Smooth muscle cell (in vitro differentiated cells): Measurements from ENCODE around the gene UNC79. TPM values are rescaled to one million over a fixed set of nuclear protein-coding genes. Genes with fewer than 3 reads are reported as not detected.

Source experiments
- DNase-seq: peaks from one replicate; lab custom pipeline; 2025; ENCODE audit not compliant: unreplicated experiment; lab: John Stamatoyannopoulos, UW
- H2AFZ ChIP-seq: fragments of 200-600 bp; sonication (generic); 2 replicates; pipeline ENCODE4 v1.6.0; 2016; ENCODE audit warnings: antibody characterized with exemption, low read depth, mild to moderate bottlenecking
- H3F3A ChIP-seq: fragments of 200-600 bp; sonication (generic); 2 replicates; pipeline ENCODE4 v1.6.0; 2017; ENCODE audit warnings: antibody characterized with exemption, low read depth
- H3K27ac ChIP-seq: fragments of 200-600 bp; sonication (generic); 2 replicates; pipeline ENCODE4 v1.5.1; 2016; ENCODE audit warnings: low read depth, mild to moderate bottlenecking
- H3K27me3 ChIP-seq: fragments of 200-600 bp; sonication (generic); 2 replicates; pipeline ENCODE4 v1.6.1; 2016; ENCODE audit warnings: low read depth, mild to moderate bottlenecking
- H3K36me3 ChIP-seq: fragments of 200-600 bp; sonication (generic); 2 replicates; pipeline ENCODE4 v1.5.1; 2016; ENCODE audit warnings: low read depth
- H3K4me1 ChIP-seq: fragments of 200-600 bp; sonication (generic); 2 replicates; pipeline ENCODE4 v1.5.1; 2016; ENCODE audit warnings: low read depth
- H3K4me2 ChIP-seq: fragments of 200-600 bp; sonication (generic); 2 replicates; pipeline ENCODE4 v1.6.0; 2016; ENCODE audit warnings: mild to moderate bottlenecking
- H3K4me3 ChIP-seq: fragments of 200-600 bp; sonication (generic); 2 replicates; pipeline ENCODE4 v1.5.1; 2016; ENCODE audit warnings: mild to moderate bottlenecking
- H3K79me2 ChIP-seq: fragments of 200-600 bp; sonication (generic); 2 replicates; pipeline ENCODE4 v1.6.0; 2016; ENCODE audit warnings: low read depth, mild to moderate bottlenecking
- H3K9ac ChIP-seq: fragments of 200-600 bp; sonication (generic); 2 replicates; pipeline ENCODE4 v1.6.0; 2016; ENCODE audit warnings: low read depth
- H3K9me3 ChIP-seq: fragments of 200-600 bp; sonication (generic); replicated peaks from 2 replicates; pipeline ENCODE4 v1.5.1; 2016; ENCODE audit warnings: low read depth
- H4K20me1 ChIP-seq: fragments of 200-600 bp; sonication (generic); 2 replicates; pipeline ENCODE4 v1.6.0; 2016; ENCODE audit warnings: low read depth
- CTCF ChIP-seq: fragments of 200-600 bp; sonication (generic); IDR thresholded peaks from 2 replicates; pipeline ENCODE4 v1.5.1; 2017; ENCODE audit warnings: borderline replicate concordance, mild to moderate bottlenecking, antibody characterized with exemption; ENCODE audit not compliant: insufficient read depth, poor library complexity, severe bottlenecking
- WGBS: methylation state at CpG from one replicate; pipeline ENCODE4 v1.1.7; 2016; ENCODE audit warnings: low lambda C conversion rate; 5-methylcytosine and 5-hydroxymethylcytosine counted together
- polyA plus RNA-seq: library from polyadenylated mRNA; unstranded; fragments of >200 nt; fragmentation: Nextera tagmentation; extraction: Ambion mirVana; gene quantifications from 2 replicates; pipeline ENCODE4 v1.2.1, GENCODE V29; 2016
- total RNA-seq: library from RNA; depleted of rRNA; stranded (reverse); fragments of >200 nt; gene quantifications from 2 replicates; pipeline ENCODE4 v1.2.3, GENCODE V29; 2014

The UNC79 gene
- total and polyA plus RNA-seq, 2 experiments from 2014 or later: 0.06 to 0.36 TPM

DNA sequence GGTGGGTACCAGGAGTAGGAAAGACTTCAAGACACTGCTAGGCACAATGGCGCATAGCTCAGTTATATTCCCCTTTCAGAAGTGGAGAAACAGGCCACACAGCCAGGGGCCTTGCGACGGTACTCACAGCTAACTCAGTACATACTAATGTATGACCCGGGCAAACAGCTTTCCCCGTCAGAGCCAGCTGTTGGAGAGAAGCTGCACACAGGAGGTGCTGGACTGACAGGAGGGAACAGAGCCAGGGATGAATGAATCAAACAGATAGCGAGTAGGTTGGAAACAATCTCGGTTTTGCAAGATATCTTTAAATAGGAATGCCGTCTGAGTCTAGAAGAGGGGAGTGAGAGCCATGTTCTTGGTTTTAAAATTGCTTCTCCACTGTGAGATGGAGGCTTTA lies 312.0 kb downstream of the UNC79 start:
- H3K79me2 ChIP-seq: no peaks in the 10 kb centered on the region
- WGBS: 86% methylated on average over 8 of the region's 8 CpGs

DNA sequence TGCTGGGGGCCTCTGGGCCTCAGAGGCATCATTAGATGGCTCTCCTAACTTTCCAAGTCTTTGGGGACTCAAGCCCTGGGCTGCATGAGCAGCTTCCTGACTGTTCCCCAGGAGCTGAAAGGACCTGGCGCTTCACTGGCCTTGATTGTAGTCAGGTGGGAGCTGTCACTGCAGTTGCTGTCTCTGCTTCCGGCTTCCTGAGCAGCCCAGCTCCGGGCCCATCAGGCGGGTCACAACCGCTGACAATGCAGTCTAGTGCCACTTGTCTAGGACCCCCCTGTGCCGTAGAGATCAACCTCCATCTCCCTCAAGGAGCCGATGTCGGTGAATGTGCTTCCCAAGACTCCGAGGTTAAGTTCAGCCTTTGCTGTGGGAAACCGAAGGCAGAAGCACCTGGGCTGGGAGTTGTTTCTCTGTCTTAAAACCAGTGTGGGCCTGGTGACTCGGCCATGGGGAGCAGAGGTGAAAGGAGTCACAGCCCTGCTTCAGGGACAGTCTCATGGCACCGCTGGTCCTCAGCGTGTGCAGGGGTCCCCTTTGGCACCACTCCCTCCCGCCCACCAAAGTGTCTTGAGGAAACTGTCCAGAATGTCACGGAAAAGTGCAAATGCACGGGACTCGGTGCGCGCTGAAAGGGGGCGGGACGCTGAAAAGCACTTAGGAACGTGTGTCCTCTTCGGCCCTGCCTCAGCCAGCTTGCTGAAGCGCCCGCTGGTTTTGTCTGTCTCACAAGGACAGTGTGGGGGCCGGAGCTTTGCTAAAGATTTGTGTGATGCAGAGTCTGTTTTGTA lies 312.7 kb downstream of the UNC79 start:
- Histone ChIP-seq H3K4me1 (peaks cover 19% of the 10 kb centered on the region), H3F3A (no peaks in the 10 kb centered on the region), H3K27ac (no peak overlapping the region), H4K20me1 (no peaks in the 10 kb centered on the region), H3K79me2 (no peaks in the 10 kb centered on the region), H3K9ac (no peak overlapping the region), H3K27me3 (no peaks in the 10 kb centered on the region), H3K36me3 (no peaks in the 10 kb centered on the region), H2AFZ (no peak overlapping the region), H3K9me3 (no peaks in the 10 kb centered on the region), H3K4me3 (no peak overlapping the region), H3K4me2 (no peak overlapping the region)
- WGBS: 93% methylated on average over 26 of the region's 26 CpGs
- TF ChIP-seq CTCF: no peak
- DNase-seq: no peak

More for the DNA sequence above, 312.0 kb downstream of the UNC79 start:
- no peak overlapping the region for H3K9ac ChIP-seq
- no peak overlapping the region for H3K4me3 ChIP-seq
- H3K36me3 ChIP-seq: no peaks in the 10 kb centered on the region
- no peaks in the 10 kb centered on the region for H4K20me1 ChIP-seq
- H3K27me3 ChIP-seq: no peaks in the 10 kb centered on the region
- H3F3A ChIP-seq: no peaks in the 10 kb centered on the region
- H2AFZ ChIP-seq: no peak overlapping the region
- H3K9me3 ChIP-seq: no peaks in the 10 kb centered on the region
- no peak for DNase-seq
- peaks cover 19% of the 10 kb centered on the region for H3K4me1 ChIP-seq
- TF ChIP-seq CTCF: no peak
- H3K4me2 ChIP-seq: no peak overlapping the region
- H3K27ac ChIP-seq: no peak overlapping the region

GRCh38 chr14:93744176-93744575 lies 313.4 kb downstream of the UNC79 start:
- no peaks in the 10 kb centered on the region for H3K27me3 ChIP-seq
- no peak overlapping the region for H3K4me3 ChIP-seq
- no peak overlapping the region for H3K27ac ChIP-seq
- no peaks in the 10 kb centered on the region for H4K20me1 ChIP-seq
- H3K9me3 ChIP-seq: no peaks in the 10 kb centered on the region
- DNase-seq: no peak
- no peaks in the 10 kb centered on the region for H3K36me3 ChIP-seq
- WGBS: 91% methylated on average over 14 of the region's 14 CpGs
- TF ChIP-seq CTCF: no peak
- H3K79me2 ChIP-seq: no peaks in the 10 kb centered on the region
- no peaks in the 10 kb centered on the region for H3F3A ChIP-seq
- H3K4me1 ChIP-seq: peaks cover 26% of the 10 kb centered on the region
- no peak overlapping the region for H2AFZ ChIP-seq
- no peak overlapping the region for H3K9ac ChIP-seq
- H3K4me2 ChIP-seq: no peak overlapping the region

DNA sequence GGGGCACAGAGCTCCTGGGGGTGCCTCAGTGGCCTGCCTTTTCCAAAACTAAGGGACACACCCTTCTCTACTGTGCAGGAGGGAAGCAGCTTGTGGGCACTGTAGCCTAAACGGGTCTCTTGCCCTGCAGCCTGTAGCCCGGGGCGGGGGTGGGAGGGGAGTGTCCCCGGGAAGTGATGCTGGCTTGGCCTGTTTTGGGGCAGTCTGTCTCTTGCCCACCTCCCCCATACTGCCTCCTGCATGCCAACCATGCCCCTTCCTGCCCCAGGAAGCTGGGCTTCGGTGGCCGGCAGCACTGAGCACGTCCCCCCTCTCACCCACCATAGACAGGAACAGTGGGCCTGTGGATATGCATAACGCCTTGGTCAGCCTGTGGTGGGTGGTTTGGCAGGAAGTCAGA lies 314.1 kb downstream of the UNC79 start:
- Histone ChIP-seq H3K27ac (no peak overlapping the region), H3K4me3 (no peak overlapping the region), H3F3A (no peaks in the 10 kb centered on the region), H2AFZ (no peak overlapping the region), H3K9me3 (no peaks in the 10 kb centered on the region), H3K36me3 (no peaks in the 10 kb centered on the region), H3K4me2 (no peak overlapping the region), H3K79me2 (no peaks in the 10 kb centered on the region), H4K20me1 (no peaks in the 10 kb centered on the region), H3K27me3 (no peaks in the 10 kb centered on the region), H3K9ac (no peak overlapping the region), H3K4me1 (peaks cover 30% of the 10 kb centered on the region)
- no peak for DNase-seq
- WGBS: 78% methylated on average over 8 of the region's 8 CpGs
- TF ChIP-seq CTCF: no peak
